PC-9 (cell line): ENCODE data around the gene ZNF580. TPM values are rescaled to one million over a fixed set of nuclear protein-coding genes. Genes with fewer than 3 reads are reported as not detected.

Experiments
- BruUV-seq: library from RNA; stranded (reverse); fragments of 400-500 nt; replicated peaks from 2 replicates; lab custom pipeline; 2021; lab: Mats Ljungman, UMichigan
- CTCF ChIA-PET: fragments of 300-600 bp; sonication (Branson Sonifier 250); formaldehyde crosslinking; loops from one replicate; lab custom pipeline; 2022; ENCODE audit warnings: antibody characterized with exemption; lab: Charles Lee
- POLR2A ChIA-PET: fragments of 300-600 bp; sonication (Branson Sonifier 250); formaldehyde crosslinking; loops from one replicate; lab custom pipeline; 2022; ENCODE audit warnings: antibody characterized with exemption; ENCODE audit not compliant: unreplicated experiment; lab: Charles Lee
- DNase-seq, 2 experiments: peaks; one replicate each; pipeline versions ENCODE4 v3.0.0 to v3.0.0-alpha.2; 2015 to 2022; ENCODE audit warnings: mixed read lengths in 1 of 2
- H2AFZ ChIP-seq: fragments of 200-600 bp; sonication (generic); 2 replicates; pipeline ENCODE4 v1.8.1; 2017; ENCODE audit warnings: antibody characterized with exemption
- H3F3A ChIP-seq: fragments of 200-600 bp; sonication (generic); 2 replicates; pipeline ENCODE4 v1.8.1; 2017; ENCODE audit warnings: antibody characterized with exemption, mild to moderate bottlenecking, low read depth; ENCODE audit not compliant: insufficient read depth
- H3K27ac ChIP-seq: fragments of 200-600 bp; sonication (generic); 2 replicates; pipeline ENCODE4 v1.6.1; 2016; ENCODE audit warnings: mixed run types
- H3K27me3 ChIP-seq: fragments of 200-600 bp; sonication (generic); 2 replicates; pipeline ENCODE4 v1.6.1; 2016; ENCODE audit warnings: low read depth, mixed run types; ENCODE audit not compliant: insufficient read depth
- H3K36me3 ChIP-seq: fragments of 200-600 bp; sonication (generic); 2 replicates; pipeline ENCODE4 v1.6.1; 2016; ENCODE audit warnings: low read depth, mixed run types
- H3K4me1 ChIP-seq: fragments of 200-600 bp; sonication (generic); replicated peaks from 2 replicates; pipeline ENCODE4 v1.6.1; 2016; ENCODE audit warnings: mixed run types; ENCODE audit not compliant: insufficient read depth
- H3K4me2 ChIP-seq: fragments of 200-600 bp; sonication (generic); 2 replicates; pipeline ENCODE4 v1.6.1; 2017; ENCODE audit warnings: mixed run types
- H3K4me3 ChIP-seq: fragments of 200-600 bp; sonication (generic); 2 replicates; pipeline ENCODE4 v1.6.1; 2016; ENCODE audit warnings: mixed run types
- H3K79me2 ChIP-seq: fragments of 200-600 bp; sonication (generic); 2 replicates; pipeline ENCODE4 v1.6.1; 2017; ENCODE audit warnings: low read depth, mixed run types
- H3K9me2 ChIP-seq: fragments of 200-600 bp; sonication (generic); 2 replicates; pipeline ENCODE4 v1.8.1; 2017; ENCODE audit warnings: mild to moderate bottlenecking; ENCODE audit not compliant: insufficient read depth
- H3K9me3 ChIP-seq: fragments of 200-600 bp; sonication (generic); 2 replicates; pipeline ENCODE4 v1.8.1; 2016; ENCODE audit warnings: low read depth; ENCODE audit not compliant: insufficient read depth
- H4K20me1 ChIP-seq: fragments of 200-600 bp; sonication (generic); 2 replicates; pipeline ENCODE4 v1.8.1; 2017; ENCODE audit not compliant: insufficient read depth
- EZH2 ChIP-seq: fragments of 200-600 bp; sonication (generic); IDR thresholded peaks from 2 replicates; pipeline ENCODE4 v1.8.0; 2017; ENCODE audit warnings: antibody characterized with exemption, low read depth
- intact Hi-C: fragments of 100-400 bp; cut with micrococcal nuclease; formaldehyde crosslinking; loops from one replicate; pipeline ENCODE4 v1.10.0; 2022; ENCODE audit not compliant: unreplicated experiment
- total RNA-seq: library from RNA; stranded (reverse); gene quantifications from 2 replicates; pipeline ENCODE4 v1.2.3, GENCODE V29; 2021
- TF ChIP-seq, protein P1 (sequence below): fragments of 200-600 bp; sonication (generic); conservative IDR thresholded peaks from 2 replicates; pipeline ENCODE4 v1.6.1; 2017; ENCODE audit warnings: mixed run types, antibody characterized with exemption, mild to moderate bottlenecking, moderate library complexity

Gene ZNF580
- total RNA-seq, 1 experiment from 2014 or later, result 56.6 TPM

DNA sequence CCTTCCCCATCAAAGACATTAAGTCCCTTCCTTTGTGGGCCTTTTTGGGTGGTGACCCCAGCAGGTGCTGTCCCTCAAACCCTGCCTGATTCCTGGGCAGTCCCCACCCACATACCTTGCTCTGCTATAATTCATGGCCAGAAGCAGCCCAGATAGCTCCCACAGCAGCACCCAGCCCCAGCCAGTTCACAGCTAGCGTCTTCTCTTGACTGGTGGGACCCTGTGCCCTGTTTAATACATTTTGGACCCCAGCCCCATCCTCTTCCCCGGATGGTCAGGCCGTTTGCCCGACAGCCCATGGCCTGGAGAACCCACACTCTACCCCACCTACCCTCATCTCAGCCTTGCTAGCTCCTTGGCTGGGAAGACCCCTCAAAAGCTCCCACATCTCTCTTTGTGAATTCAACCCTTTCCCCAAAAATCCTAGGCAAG is 9.3 kb downstream of the ZNF580 start:
- BruUV-seq, result no TSS peak
- CTCF ChIA-PET, result no interaction called here
- Histone ChIP-seq H3K4me2 (no peak overlapping the region), H3K4me3 (no peak overlapping the region), H3K27ac (no peak overlapping the region), H3K9me3 (no peaks in the 10 kb centered on the region), H4K20me1 (peaks cover 8% of the 10 kb centered on the region; the same call in 1 of the 2 replicates), H3K79me2 (peaks cover 20% of the 10 kb centered on the region), H3K4me1 (peaks cover 5% of the 10 kb centered on the region), H3K9me2 (no peaks in the 10 kb centered on the region), H2AFZ (no peak overlapping the region), H3K27me3 (no peaks in the 10 kb centered on the region), H3K36me3 (peaks cover 6% of the 10 kb centered on the region), H3F3A (peaks cover 26% of the 10 kb centered on the region; the same call in 1 of the 2 replicates)
- no peak for DNase-seq
- POLR2A ChIA-PET, result interaction anchor here (0.5 kb wide), 1 partner anchor 104 kb away, joined by 14 read pairs; no protein-coding TSS in a partner anchor
- TF ChIP-seq EZH2, result no peak
- TF ChIP-seq, protein P1, sequence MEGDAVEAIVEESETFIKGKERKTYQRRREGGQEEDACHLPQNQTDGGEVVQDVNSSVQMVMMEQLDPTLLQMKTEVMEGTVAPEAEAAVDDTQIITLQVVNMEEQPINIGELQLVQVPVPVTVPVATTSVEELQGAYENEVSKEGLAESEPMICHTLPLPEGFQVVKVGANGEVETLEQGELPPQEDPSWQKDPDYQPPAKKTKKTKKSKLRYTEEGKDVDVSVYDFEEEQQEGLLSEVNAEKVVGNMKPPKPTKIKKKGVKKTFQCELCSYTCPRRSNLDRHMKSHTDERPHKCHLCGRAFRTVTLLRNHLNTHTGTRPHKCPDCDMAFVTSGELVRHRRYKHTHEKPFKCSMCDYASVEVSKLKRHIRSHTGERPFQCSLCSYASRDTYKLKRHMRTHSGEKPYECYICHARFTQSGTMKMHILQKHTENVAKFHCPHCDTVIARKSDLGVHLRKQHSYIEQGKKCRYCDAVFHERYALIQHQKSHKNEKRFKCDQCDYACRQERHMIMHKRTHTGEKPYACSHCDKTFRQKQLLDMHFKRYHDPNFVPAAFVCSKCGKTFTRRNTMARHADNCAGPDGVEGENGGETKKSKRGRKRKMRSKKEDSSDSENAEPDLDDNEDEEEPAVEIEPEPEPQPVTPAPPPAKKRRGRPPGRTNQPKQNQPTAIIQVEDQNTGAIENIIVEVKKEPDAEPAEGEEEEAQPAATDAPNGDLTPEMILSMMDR, result no peak
- intact Hi-C loops, result loop anchor here (5.0 kb wide), 1 partner anchor 492 kb away; the partner anchor contains the start of gene ZNF444

DNA sequence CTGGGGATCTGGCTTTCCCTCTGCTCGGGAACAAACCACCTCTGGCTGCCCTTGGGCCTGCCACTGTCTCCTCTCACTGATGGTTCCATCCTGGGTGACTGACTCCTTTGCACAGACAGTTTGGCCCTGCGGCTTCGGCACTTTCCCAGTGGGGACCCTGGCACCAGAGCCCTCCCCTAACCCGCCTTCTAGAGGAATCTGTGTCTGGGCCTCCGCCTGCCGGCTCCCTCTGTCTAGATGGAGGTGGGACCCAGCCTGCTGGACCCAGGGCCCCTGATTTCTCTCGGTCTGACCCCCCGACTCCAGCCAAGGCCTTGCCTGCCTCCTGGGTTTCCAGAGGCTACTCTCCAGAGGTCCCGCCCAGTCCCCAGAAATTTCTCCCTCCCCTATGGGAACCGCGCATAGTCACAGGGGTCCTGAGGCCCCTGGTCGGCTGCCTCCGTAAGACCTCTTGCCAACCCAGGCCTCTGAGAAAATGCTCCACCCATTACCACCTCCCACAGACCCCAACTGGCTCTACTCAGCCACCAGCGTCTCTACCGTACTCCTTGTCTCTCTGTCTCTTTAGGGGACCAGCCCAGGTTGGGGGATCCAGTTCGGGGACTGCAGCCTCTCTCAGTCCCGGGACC is 9.9 kb downstream of the ZNF580 start:
- Histone ChIP-seq H3K9me3 (no peaks in the 10 kb centered on the region), H3K4me2 (no peak overlapping the region), H3K4me1 (peaks cover 5% of the 10 kb centered on the region; the same call in 1 of the 2 replicates), H3K4me3 (no peak overlapping the region), H4K20me1 (peaks cover 10% of the 10 kb centered on the region), H3F3A (peaks cover 26% of the 10 kb centered on the region; the same call in 1 of the 2 replicates), H3K36me3 (peaks cover 3% of the 10 kb centered on the region), H3K27me3 (no peaks in the 10 kb centered on the region), H3K9me2 (no peaks in the 10 kb centered on the region), H3K27ac (no peak overlapping the region), H3K79me2 (peaks cover 20% of the 10 kb centered on the region), H2AFZ (no peak overlapping the region)
- ChIA-PET POLR2A (no interaction called here), CTCF (no interaction called here)
- TF ChIP-seq EZH2, result no peak
- TF ChIP-seq, protein P1, result no peak
- DNase-seq, result peak in 1 of 2 experiments; percentile 12
- no TSS peak for BruUV-seq
- intact Hi-C loops, result loop anchor here (5.0 kb wide), 1 partner anchor 492 kb away; the partner anchor contains the start of gene ZNF444

DNA sequence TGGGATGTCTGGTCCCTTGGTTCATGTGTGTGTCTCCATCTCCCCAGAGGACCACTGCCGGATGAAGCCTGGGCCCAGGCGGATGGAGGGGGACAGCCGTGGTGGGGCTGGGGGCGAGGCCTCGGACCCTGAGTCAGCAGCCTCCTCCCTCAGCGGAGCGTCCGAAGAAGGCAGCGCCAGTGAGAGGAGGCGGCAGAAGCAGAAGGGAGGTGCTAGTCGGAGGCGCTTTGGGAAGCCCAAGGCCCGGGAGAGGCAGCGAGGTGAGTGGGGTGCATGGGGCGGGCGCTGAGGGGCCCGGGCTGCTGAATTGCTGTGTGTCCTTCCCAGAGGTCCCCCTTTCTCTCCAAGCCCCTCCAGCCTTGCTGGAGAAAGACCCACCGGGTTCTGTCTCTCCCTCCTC is 10.4 kb downstream of the ZNF580 start:
- no TSS peak for BruUV-seq
- no peak for TF ChIP-seq EZH2
- TF ChIP-seq, protein P1, result no peak
- Histone ChIP-seq H3K36me3 (peaks cover 7% of the 10 kb centered on the region), H2AFZ (no peak overlapping the region), H3K79me2 (peaks cover 20% of the 10 kb centered on the region), H3K4me2 (no peak overlapping the region), H3K4me3 (no peak overlapping the region), H3K27me3 (no peaks in the 10 kb centered on the region), H3K9me2 (no peaks in the 10 kb centered on the region), H3F3A (peaks cover 25% of the 10 kb centered on the region; the same call in 1 of the 2 replicates), H3K9me3 (no peaks in the 10 kb centered on the region), H3K4me1 (peaks cover 5% of the 10 kb centered on the region; the same call in 1 of the 2 replicates), H4K20me1 (peaks cover 15% of the 10 kb centered on the region), H3K27ac (no peak overlapping the region)
- ChIA-PET POLR2A (no interaction called here), CTCF (no interaction called here)
- peak in 1 of 2 experiments; percentile 10 for DNase-seq
- intact Hi-C loops, result loop anchor here (5.0 kb wide), 1 partner anchor 491 kb away; the partner anchor contains the start of gene ZNF444
